NCI-H2107 (cell line): ENCODE data around the gene SHANK2.

ENCODE experiments used
- DNase-seq: peaks from one replicate; lab custom pipeline; 2025; lab: John Stamatoyannopoulos, UW

The SHANK2 gene

DNA sequence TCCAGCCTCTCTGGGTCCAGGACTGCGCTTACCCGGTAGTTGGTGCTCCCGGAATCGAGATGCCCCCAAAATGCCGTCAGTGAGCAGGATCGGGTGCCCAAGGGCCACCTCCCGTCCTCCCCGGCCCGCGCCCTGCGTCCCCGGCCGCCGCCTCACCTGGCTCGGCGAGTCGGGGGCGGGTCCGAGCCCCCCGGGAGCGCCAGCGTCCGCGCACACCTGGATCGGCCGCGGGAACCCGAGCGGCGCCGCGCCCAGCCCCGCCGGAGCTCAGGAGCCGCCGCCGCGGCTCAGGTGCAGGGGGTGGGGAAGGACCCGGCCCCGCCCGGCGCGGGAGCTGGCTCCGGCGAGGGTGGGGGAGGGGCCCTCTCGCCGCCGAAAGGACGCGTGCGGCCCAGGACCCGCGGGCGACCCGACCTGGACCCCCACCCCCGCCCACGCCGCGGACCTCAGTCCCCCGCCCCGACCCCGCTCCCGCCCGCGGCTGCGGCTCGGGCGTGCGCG is at the start of gene SHANK2:
Gene SHANK2 (minus strand): TSS at position 309 of the 501 bp plus-strand sequence. CDS start 105,251 bp downstream, outside the sequence.
- no peak for DNase-seq

DNA sequence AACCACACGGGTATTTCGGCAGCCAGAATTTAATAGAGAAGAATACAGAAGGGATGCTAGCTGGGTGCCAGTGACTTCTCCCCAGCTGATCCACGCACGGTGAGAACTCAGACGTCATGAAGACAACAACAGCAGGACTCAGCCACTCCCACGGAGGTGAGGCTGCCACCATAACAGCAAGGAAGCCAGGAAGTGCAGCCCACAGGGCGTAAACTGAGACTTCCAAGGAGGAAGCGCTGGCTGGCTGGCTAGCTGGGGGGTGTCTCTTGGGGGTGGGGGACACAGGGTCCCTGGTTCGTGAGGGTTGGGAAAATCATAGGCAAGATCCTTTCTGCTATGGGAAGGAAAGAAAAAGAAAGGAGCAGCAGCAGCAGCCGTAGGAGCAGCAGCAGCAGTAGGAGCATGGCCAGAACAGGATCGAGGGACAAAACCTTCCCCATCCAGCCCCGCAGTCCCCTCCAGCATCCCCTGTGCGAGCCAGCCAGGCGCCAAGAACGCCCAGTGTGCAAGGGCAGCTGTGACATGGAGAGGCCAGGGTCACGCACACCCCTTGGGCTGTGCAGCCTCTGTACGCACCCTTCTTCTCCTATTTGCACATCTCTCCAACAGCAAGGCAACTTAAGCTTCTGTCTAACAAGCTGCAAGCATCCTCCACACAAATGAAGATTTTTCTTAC is 49.6 kb upstream of the SHANK2 start:
- DNase-seq: no peak

DNA sequence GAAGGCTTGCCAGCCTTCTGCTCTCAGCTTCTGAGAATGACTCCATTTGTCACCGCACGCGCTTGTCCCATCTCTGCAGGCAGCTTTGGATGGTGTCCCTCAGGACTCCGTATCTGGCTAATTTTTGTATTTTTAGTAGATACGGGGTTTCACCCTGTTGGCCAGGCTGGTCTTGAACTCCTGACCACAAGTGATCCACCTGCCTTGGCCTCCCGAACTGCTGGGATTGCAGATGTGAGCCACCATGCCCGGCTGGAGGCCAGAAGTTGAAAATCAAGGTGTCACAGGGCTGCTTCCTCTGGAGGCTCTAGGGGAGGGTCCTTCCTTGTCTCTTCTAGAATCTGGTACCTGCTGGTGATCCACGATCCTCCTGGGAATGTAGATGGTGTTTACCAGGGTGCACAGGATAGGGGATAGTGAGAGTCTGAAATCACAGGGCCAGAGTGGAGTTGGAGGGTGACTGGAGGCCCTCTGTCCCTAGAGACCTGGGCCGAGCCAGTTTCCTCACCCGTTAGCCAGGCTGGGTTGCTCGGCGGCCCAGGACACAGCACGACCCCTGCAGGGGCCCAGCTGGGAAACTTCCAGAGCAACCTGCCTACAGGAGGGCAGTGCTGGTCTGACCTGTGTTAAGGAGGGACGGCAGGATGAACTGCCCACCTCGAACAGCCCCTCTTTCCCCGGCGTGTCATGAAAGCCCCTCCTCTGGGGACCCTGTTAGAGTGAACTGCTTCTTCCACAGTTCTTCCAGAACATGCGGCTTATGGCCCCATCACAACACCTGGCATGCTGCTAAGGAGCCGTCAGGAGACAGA is 48.9 kb upstream of the SHANK2 start:
- DNase-seq: no peak

DNA sequence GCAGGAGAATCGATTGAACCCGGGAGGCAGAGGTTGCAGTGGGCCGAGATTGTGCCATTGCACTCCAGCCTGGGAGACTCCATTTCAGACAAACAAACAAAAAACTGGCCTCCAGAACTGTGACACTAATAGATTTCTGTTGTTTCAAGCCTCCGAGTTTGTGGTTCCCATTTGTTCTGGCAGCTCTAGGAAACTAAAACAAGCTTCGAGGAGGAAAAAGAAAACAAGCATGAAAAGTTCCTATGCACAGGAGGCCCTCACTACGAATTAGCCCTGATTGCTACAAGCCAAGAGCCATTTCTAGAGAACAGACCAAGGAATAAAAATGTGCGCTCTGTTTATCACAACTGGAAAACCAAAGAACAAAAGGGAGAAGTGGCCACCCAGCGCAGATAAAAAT is 47.8 kb upstream of the SHANK2 start:
- DNase-seq: no peak

DNA sequence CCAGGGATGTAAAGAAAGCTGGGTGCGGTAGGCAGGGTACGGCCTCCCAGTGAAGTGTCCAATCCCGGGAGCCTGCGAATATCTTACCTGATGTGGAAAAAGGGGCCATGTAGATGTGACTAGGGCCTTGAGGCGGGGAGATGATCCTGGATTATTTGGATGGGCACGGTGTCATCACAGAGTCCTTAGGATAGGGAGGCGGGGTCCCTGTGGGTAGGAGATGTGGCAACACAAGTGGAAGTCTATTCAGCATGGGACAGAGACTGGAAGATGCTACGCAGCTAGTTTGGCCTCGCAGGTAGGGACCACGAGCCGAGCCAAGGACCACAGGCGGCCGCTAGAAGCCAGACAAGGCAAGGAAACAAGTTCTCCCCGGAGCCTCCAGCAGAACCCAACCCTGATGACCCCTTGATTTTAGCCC is 46.4 kb upstream of the SHANK2 start:
- DNase-seq: no peak

DNA sequence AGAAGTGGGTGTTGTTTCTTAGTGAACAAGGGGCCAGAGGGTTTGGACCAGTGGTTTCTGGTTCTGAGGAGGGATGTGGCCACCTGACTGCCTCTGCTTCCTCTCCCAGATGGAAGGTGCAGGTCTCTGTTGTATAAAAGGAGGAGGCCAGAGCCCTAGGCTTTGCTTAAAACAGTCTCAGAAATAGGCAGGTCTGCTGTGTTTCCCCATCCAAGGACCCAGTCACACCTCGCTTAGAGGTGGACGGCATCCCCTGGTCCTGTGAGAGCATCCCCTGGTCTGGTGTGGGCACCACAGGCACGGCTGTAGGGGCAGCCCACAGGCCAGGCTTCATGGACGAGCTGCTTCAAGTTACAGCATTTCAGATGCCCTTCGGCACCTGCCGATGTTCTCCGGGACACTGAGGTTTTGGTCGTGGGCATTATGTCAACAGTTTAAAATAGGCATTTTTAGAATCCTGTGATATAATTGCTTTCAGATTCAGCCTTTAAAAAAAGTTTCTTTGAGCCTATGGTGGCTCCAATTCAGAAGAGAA is 45.7 kb upstream of the SHANK2 start:
- DNase-seq: no peak

DNA sequence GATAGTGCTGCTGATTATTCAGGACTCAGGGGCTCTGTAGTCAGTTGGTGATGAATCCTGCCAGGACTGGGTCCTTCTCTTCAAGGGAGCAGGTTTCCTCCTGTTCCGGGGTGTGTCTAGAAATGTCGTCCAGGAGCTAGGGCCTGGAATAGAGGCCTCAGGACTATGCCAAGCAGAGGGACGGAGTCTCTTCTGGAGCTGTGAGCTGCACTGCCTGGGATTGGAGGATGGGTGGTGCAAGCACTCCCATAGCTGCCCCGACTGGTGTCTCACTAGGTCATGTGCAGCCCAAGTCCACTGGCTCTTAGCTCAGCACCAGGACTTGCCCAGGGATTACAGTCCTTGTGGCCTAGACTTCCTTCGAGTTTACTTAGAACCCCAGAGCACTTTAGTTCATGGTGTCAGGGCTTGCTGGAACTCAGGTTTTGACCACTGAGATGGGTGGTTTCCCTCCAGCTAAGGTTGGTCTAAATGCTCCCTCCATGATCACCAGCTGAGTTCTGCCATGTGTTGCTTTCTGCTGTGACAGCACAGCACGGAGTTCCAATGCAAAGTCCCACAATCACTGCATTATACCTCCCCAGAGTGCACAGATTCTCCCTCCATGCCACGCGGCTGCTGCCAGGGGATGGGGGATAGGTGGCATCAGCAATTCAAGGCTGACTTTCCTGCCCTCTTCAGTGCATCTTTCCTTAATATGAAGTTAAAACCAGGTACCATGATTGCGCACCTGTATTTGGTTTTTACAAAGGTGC is 42.6 kb upstream of the SHANK2 start:
- no peak for DNase-seq

DNA sequence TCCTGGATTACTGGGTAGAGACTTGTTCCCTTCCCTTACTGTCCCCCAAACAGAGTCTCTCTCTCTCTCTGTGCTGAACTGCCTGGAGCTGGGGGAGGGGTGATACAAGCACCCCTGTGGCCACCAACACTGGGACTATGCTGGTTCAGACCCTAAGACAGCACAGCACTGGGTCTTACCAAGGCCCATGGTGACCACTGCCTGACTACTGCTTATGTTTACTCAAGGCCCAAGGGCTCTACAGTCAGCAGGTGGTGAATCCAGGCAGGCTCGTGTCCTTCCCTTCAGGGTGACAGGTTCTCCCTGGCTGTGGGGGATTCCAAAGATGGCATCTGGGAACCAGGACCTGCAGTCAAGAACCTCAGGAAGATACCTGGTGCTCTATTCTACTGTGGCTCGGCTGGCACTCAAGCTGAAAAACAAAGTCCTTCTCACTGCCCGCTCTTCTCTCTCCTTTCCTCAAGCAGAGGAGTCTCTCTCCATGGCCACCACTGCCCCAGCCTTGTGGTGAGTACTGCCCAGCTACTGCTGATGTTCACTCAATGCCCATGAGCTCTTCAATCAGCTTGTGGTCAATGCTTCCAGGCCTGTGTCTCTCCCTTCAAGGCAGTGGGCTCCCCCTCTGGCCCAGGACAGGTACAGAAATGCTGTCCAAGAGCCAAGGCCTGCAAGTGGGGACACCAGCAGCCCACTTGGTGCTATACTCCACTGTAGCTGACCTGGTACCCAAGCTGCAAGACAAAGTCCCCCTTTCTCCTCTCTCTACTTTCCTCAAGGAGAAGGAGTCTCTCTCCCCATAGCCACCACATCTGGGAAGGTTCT is 41.8 kb upstream of the SHANK2 start:
- DNase-seq: no peak

DNA sequence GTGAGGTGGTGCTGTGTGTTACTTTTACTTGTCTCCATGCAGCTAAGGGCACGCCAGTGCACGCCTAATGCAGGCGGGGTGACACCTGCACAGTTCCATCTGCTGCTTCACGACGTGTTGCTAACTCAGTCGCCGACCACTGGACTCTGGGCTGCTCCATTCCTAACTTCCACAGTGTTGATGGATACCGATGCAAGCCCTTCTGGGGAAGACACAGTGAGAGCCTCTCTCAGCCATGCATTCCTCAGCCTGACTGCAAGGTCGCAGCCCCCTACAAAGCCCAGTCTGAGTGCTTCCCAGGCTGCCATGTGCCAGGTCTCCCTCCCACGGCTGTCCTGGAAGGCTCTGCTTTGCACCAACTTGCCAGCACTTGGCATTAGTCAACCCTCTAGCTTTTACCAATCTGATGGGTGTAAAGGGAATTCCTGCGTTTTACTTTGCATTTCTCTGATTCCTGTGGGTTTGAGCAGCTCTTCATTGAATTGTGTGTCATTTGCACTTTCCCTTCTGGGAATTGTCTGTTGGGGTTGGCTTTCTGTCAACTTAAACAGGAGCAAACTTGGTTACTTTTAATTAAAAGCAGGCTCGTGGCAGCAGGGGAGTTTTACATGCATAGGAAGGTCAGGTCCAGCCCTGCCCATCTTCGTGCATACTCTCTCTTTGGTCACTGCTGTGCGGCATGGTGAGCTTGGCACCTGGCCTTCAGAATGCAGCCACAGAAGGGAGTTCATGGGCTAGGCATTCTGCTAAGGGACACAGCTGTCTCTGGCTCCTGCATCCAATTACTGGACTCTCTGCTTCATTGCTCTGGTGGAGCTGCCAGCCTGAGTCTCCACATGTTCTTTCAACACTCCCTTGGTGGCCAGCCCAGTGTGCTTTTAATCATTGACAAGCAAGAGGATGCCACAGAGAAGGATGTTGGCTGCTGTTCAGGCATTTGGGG is 34.6 kb upstream of the SHANK2 start:
- no peak for DNase-seq

DNA sequence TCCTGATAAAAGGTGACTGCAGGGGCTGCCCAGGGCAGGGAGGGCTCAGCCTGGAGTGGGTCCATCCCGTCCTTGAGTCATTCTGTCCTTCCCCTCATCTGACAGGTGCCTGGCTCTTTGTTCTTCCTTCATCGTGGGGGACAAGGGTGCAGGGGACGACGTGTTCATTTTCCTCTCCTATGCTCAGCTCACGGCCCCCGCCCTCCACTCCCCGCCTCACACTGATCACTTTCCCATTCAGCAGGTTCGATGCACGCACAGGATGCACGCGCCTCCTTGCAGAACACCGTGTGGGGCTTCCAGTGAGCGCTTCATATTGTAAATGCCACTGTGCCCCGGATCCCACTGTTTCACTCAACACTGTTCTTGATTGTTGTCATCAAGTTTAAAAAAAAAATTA is 32.7 kb upstream of the SHANK2 start:
- no peak for DNase-seq

DNA sequence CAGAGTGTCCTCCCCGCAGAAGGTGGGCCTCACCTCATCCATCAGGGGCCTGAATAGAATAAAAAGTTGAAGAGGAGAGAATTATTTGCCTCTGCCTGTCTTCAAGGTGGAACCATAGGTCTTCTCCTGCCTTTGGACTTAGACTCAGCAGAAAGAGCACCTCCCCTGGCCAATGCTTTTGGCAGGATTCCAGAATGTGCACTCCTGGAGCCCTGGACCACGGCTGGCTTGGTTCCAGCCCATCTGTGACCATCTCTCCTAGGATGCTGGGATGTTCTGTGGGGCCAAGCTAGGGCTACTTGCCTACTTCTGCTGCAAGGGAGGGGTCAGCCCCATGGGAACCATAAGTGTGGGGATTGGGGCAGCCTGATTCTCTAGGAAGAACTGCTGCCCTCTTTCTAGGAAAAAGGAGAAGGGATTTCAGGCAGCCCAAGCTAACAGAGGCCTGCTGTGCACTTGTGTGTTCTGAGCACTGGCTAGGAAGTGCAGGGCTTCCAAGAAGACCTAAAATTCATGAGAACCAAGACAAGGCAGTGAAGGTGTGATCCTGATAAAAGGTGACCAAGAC is 32.2 kb upstream of the SHANK2 start:
- no peak for DNase-seq

DNA sequence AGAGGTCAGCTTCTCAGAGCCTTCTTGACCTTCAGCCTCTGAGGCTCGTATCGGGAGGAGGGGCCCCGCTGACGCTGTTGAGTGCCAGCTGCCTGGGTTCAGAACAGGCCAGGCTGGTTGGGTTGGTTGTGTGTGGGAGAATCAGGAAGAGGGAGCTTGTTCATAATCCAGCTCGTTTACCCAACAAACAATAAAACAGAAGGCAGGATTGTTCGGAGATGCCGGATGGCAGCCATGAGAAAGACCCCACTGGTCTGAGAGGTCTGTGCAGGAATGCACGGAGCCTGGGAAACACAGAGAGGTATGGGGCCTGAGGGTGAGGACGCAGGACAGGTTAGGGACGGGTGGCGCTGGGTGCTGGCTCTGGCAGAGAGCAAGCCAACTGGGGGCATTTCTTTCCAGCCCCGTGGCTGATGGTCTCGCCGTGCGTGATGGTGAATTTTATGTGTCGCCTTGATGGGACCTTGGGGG is 31.6 kb upstream of the SHANK2 start:
- DNase-seq: no peak

DNA sequence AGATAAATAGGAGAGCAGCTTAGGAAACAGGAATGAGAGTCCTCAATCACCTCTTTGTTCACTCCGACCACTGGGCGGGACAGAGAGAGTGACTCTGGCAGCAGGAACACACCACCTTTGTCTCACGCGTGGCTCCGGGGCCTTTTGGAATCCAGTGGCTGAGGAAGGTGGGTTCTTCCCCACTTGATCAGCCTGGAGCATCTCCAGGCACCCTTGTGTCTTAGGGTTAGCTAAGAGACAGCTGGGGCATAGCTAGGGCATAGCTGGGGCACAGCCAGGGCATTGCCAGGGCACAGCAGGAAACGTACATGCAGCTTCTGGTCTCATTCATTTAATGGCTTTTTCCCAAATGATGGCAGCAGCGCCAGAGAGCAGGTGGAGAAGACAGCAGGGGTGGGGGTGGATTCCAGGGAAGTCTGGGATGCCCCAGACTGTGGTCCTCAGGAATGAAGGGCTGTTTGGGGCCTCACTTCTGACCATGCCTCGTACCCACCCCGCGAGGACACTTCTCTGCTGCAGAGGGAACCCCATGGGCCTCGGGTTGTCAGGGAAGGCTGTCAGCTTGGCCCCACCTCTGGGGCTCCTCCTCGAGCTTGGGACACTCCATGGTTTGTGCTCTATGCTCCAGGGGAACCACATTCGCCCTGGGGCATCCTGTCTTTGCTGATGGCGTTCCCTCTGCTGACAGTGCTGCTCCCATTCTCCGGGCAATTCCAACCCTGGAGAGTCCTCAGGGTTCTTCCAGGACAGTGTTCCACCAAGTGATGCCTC is 30.4 kb upstream of the SHANK2 start:
- DNase-seq: no peak

DNA sequence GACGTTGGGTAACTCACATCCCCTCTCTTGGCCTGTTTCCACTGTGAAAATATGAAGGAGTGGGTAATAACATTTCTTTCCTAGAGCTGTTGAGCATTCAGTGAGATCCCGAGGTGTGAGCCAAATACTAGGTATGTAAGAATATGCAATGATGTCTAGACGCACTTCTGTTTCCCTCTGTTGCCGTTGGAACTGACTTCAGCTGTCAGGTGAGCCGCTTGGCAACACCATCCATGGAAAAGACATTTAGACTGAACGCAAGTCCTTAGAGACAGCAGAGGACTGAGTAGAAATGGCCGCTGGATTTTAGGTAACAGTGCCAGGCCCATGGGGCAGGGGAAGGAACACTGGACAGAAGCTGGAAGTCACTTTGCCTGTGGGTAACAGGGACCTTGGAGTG is 29.5 kb upstream of the SHANK2 start:
- DNase-seq: no peak

DNA sequence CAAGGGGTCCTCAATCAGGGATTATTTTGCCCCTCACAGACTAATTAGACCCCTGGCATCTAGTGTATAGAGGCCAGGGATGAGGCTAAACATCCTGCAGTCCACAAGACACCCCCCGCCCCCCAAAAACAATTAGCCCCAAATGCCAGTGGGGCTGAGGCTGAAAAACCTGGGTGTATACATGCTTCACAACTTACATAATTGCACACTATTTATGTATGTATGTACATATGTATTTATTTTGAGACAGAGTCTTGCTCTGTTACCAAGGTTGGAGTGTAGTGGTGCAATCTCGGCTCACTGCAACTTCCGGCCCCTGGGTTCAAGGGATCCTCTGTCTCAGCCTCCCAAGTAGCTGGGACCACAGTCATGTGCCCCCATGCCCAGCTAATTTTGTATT is 28.8 kb upstream of the SHANK2 start:
- DNase-seq: no peak

DNA sequence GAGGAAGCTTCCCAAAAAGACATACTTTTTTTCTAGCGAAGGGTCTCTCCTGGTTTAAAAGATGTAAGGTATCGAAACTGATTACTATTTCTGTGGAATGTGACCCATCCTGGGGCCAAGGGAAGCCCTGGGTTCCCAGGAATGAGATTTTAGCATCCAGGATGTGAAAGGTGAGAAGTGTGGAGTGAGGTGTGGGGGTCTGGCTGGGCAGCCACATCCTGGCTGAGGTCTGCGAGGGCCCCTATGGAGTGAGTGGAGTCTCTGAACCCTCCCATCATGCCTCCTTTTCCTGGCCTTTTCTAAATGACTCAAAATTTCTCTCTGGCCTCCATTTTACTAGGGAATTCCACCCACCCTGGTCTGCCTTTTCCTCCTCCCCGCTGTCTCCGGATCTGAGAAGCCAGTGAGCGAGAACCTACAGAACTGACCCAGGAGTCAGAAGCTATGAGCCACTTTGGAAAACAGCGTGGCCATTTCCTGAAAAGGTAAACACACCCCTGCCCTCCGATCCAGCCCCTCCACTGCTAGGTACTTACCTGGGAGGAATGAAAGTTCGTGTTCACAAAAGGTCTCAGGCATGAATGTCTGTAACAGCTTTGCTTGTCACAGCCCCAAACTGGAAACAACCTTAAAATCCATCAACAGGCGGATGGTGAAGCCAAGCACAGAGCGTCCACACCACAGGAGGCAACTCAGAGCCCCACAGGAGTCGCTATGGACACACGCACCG is 27.7 kb upstream of the SHANK2 start:
- no peak for DNase-seq

DNA sequence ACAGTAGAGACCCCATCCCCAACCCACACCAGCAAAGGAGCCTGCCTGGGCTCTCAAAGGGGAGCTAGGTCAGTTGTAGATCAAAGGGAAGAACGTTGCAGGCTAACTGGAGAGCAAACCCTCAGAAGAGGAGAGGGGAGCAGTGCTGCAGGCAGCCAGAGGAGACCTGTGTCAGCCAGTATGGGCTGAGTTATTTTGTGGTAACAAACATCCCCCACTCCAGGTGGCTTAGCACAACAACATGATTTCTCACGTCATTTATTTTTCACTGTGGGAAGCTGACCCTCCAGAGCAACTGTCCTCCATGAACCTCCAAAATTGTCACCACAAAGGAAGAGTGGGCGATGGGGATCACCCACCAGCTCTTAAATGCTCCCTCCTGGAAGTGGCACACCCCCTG is 19.8 kb upstream of the SHANK2 start:
- no peak for DNase-seq
